Endothelial cell of umbilical vein (primary cell): ENCODE data around the gene SMOC2. TPM values are rescaled to one million over a fixed set of nuclear protein-coding genes. Genes with fewer than 3 reads are reported as not detected.

Source experiments
- BruUV-seq: library from RNA; stranded (reverse); fragments of 400-500 nt; replicated peaks from 2 replicates; lab custom pipeline; 2021; lab: Mats Ljungman, UMichigan
- CTCF ChIA-PET: fragments of 300-600, 350-600 bp; sonication (Branson Sonifier 250); formaldehyde crosslinking; loops from one replicate; lab custom pipeline; 2021; ENCODE audit warnings: antibody characterized with exemption, inconsistent platforms; lab: Charles Lee
- POLR2A ChIA-PET: fragments of 300-600, 350-600 bp; sonication (Branson Sonifier 250); formaldehyde crosslinking; loops from one replicate; lab custom pipeline; 2021; ENCODE audit warnings: antibody characterized with exemption, inconsistent platforms; lab: Charles Lee
- DNase-seq: peaks from one replicate; pipeline ENCODE4 v3.0.0-alpha.2; 2011; ENCODE audit warnings: low read depth, low spot score
- FAIRE-seq: peaks from 2 replicates; lab custom pipeline; 2011; peaks lifted over from hg19 to GRCh38; lab: Jason Lieb, UNC
- H2AFZ ChIP-seq: 2 replicates; pipeline ENCODE4 v1.6.0; 2012; ENCODE audit warnings: low read depth, low read length, control low read depth, inconsistent platforms
- H3K27ac ChIP-seq: 2 replicates; pipeline ENCODE4 v1.5.1; 2011; ENCODE audit warnings: low read depth, mild to moderate bottlenecking, control low read depth, low read length, moderate library complexity; ENCODE audit not compliant: insufficient read depth
- H3K27me3 ChIP-seq, 2 experiments: 2 replicates each; pipeline versions ENCODE4 v1.6.0 to v1.6.1; 2011; ENCODE audit warnings: low read length in 2 of 2, mixed read lengths in 1 of 2; ENCODE audit not compliant: control insufficient read depth in 2 of 2, insufficient read depth in 2 of 2
- H3K36me3 ChIP-seq, 2 experiments: 2 replicates in 1 of 2; 3 replicates in 1 of 2; pipeline ENCODE4 v1.5.1; 2011; ENCODE audit warnings: low read length in 2 of 2, mild to moderate bottlenecking in 1 of 2, moderate library complexity in 1 of 2; ENCODE audit not compliant: control insufficient read depth in 2 of 2, insufficient read depth in 2 of 2; ENCODE audit errors: extremely low read depth in 1 of 2
- H3K4me1 ChIP-seq: 3 replicates; pipeline ENCODE4 v1.5.1; 2011; ENCODE audit warnings: mild to moderate bottlenecking, low read length; ENCODE audit not compliant: control insufficient read depth, insufficient read depth; ENCODE audit errors: extremely low read depth
- H3K4me2 ChIP-seq: 2 replicates; pipeline ENCODE4 v1.6.1; 2011; ENCODE audit warnings: low read length, control low read depth, mixed read lengths; ENCODE audit not compliant: insufficient read depth
- H3K4me3 ChIP-seq, 3 experiments: fragments of 200-600 bp in 1 of 3; sonication (generic), shearing (Covaris generic) in 1 of 3; replicated peaks in 1 of 3; 2 replicates each; pipeline ENCODE4 v1.5.1; 2011 to 2016; ENCODE audit warnings: control low read depth in 3 of 3, low read length in 3 of 3, mild to moderate bottlenecking in 2 of 3, inconsistent platforms in 1 of 3, low read depth in 1 of 3, moderate library complexity in 1 of 3; ENCODE audit not compliant: insufficient read depth in 1 of 3
- H3K79me2 ChIP-seq: 2 replicates; pipeline ENCODE4 v1.6.0; 2012; ENCODE audit warnings: low read length, inconsistent platforms; ENCODE audit not compliant: control insufficient read depth, insufficient read depth
- H3K9ac ChIP-seq: replicated peaks from 2 replicates; pipeline ENCODE3; 2011; ENCODE audit warnings: low read length, control low read depth; ENCODE audit not compliant: insufficient read depth; ENCODE audit errors: extremely low read depth
- H3K9me1 ChIP-seq: replicated peaks from 3 replicates; pipeline ENCODE4 v1.6.0; 2011; ENCODE audit warnings: mild to moderate bottlenecking, low read length; ENCODE audit not compliant: control insufficient read depth, insufficient read depth; ENCODE audit errors: extremely low read depth
- H3K9me3 ChIP-seq: replicated peaks from 2 replicates; pipeline ENCODE4 v1.5.1; 2012; ENCODE audit warnings: low read length, inconsistent platforms; ENCODE audit not compliant: control insufficient read depth, insufficient read depth
- H4K20me1 ChIP-seq: replicated peaks from 2 replicates; pipeline ENCODE3; 2011; ENCODE audit warnings: mild to moderate bottlenecking, low read length; ENCODE audit not compliant: control insufficient read depth, insufficient read depth; ENCODE audit errors: extremely low read depth
- CTCF ChIP-seq, 2 donors: IDR thresholded peaks; 1 replicate in 1 of 2; 2 replicates in 1 of 2; pipeline ENCODE4 v1.5.1; 2011; ENCODE audit warnings: low read length in 2 of 2, mild to moderate bottlenecking in 2 of 2, moderate library complexity in 2 of 2, control low read depth in 1 of 2, inconsistent platforms in 1 of 2, low read depth in 1 of 2; ENCODE audit not compliant: insufficient read depth in 1 of 2; ENCODE audit errors: extremely low read depth in 1 of 2
- EZH2 ChIP-seq: IDR thresholded peaks from 2 replicates; pipeline ENCODE4 v1.6.1; 2012; ENCODE audit warnings: borderline replicate concordance, low read depth, mild to moderate bottlenecking, moderate library complexity, low read length, inconsistent platforms; ENCODE audit not compliant: severe bottlenecking
- FOS ChIP-seq: IDR thresholded peaks from 2 replicates; pipeline ENCODE4 v1.6.1; 2011; ENCODE audit warnings: mild to moderate bottlenecking, low read length, moderate library complexity, borderline replicate concordance; ENCODE audit not compliant: insufficient read depth
- GATA2 ChIP-seq: IDR thresholded peaks from 2 replicates; pipeline ENCODE4 v1.7.0; 2011; ENCODE audit warnings: low read depth, mild to moderate bottlenecking, moderate library complexity, mixed read lengths, low read length; ENCODE audit not compliant: insufficient read length, insufficient read depth
- JUN ChIP-seq: IDR thresholded peaks from 2 replicates; pipeline ENCODE4 v1.6.1; 2011; ENCODE audit warnings: borderline replicate concordance, low read depth; ENCODE audit not compliant: insufficient read length, insufficient read depth
- MYC ChIP-seq: IDR thresholded peaks from one replicate; pipeline ENCODE4 v1.6.1; 2011; ENCODE audit warnings: mild to moderate bottlenecking, low read depth, low read length
- POLR2A ChIP-seq: IDR thresholded peaks from 2 replicates; pipeline ENCODE4 v1.6.1; 2012; ENCODE audit warnings: low read depth, mild to moderate bottlenecking, control low read depth, low read length
- POLR2AphosphoS5 ChIP-seq: IDR thresholded peaks from 2 replicates; pipeline ENCODE4 v1.6.1; 2012; ENCODE audit warnings: low read depth, mild to moderate bottlenecking, control low read depth, low read length, moderate library complexity; ENCODE audit not compliant: insufficient read depth
- dilution Hi-C: fragments of 300-500 bp; cut with MboI; formaldehyde crosslinking; loops from one replicate; pipeline ENCODE4 v1.15.0; 2019; ENCODE audit warnings: low sequenced_read_pairs; ENCODE audit not compliant: extremely low pct_ligation_motif_present
- intact Hi-C: fragments of 100-400 bp; cut with micrococcal nuclease; formaldehyde crosslinking; loops from one replicate; pipeline ENCODE4 v1.10.0; 2022
- polyA plus RNA-seq, 4 experiments: library from polyadenylated mRNA; depleted of rRNA in 3 of 4; stranded (reverse) in 3 of 4; unstranded in 1 of 4; fragments of >200 nt; gene quantifications; 2 replicates each; pipeline versions ENCODE4 v1.2.1 to v1.2.3, GENCODE V29; 2011 to 2012; ENCODE audit warnings: missing spikeins in 1 of 4
- total RNA-seq: library from RNA; stranded (reverse); gene quantifications from 2 replicates; pipeline ENCODE4 v1.2.3, GENCODE V29; 2021
- TF ChIP-seq, protein P1 (sequence below): IDR thresholded peaks from 2 replicates; pipeline ENCODE4 v1.6.1; 2011; ENCODE audit not compliant: insufficient read depth, insufficient read length

Gene SMOC2
- total and polyA plus RNA-seq, 2 donors (not counting 3 experiments of a cell fraction or from before 2014, with no cell fraction given) = not detected

- no peak overlapping the region for H3K4me2 ChIP-seq
These were observed 133.2 kb downstream of the SMOC2 start for GRCh38 chr6:168574075-168574698.

More at GRCh38 chr6:168574075-168574698, 133.2 kb downstream of the SMOC2 start:
- no peaks in the 10 kb centered on the region for H3K79me2 ChIP-seq
- POLR2A ChIA-PET = no interaction called here
- H3K36me3 ChIP-seq = no peaks in the 10 kb centered on the region
- DNase-seq (no peak), FAIRE-seq (no peak)
- no peak for TF ChIP-seq JUN
- TF ChIP-seq FOS = no peak
- TF ChIP-seq CTCF (IDR thresholded peaks at IDR 0.05; ENCODE audit: extremely low read depth in 1 of 2, insufficient read depth in 1 of 2, low read depth in 1 of 2, low read length in 2 of 2) = no peak
- no peak for TF ChIP-seq POLR2A
- TF ChIP-seq EZH2 = no peak
- TF ChIP-seq GATA2 = no peak
- TF ChIP-seq, protein P1, sequence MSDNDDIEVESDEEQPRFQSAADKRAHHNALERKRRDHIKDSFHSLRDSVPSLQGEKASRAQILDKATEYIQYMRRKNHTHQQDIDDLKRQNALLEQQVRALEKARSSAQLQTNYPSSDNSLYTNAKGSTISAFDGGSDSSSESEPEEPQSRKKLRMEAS = no peak
- no peak for TF ChIP-seq POLR2AphosphoS5
- TF ChIP-seq MYC = no peak
- no peaks in the 10 kb centered on the region for H3K4me1 ChIP-seq
- no peak overlapping the region for H3K27ac ChIP-seq
- H3K9me1 ChIP-seq = no peaks in the 10 kb centered on the region
- dilution Hi-C loops = no loop called here
- BruUV-seq = no TSS peak
- intact Hi-C loops = no loop called here
- no peak overlapping the region for H3K9ac ChIP-seq
- no peak overlapping the region for H3K4me3 ChIP-seq
- H3K9me3 ChIP-seq = peaks cover 2% of the 10 kb centered on the region
- no peaks in the 10 kb centered on the region for H4K20me1 ChIP-seq
- no peak overlapping the region for H2AFZ ChIP-seq
- CTCF ChIA-PET = no interaction called here
- no peaks in the 10 kb centered on the region for H3K27me3 ChIP-seq
